GM19351 (cell line): ENCODE measurements around the gene CEPT1.
"Not testable (repeated sequence)": the region's sequence is repeated elsewhere in the genome, so short reads cannot be mapped to it uniquely, and the experiment has no call there.

Experiments used
- ATAC-seq: cut with Tn5 transposase; IDR thresholded peaks from one replicate; pipeline ENCODE4 v1.9.1; 2021; ENCODE audit warnings: mild to moderate bottlenecking, moderate library complexity; ENCODE audit not compliant: unreplicated experiment

Gene CEPT1

DNA sequence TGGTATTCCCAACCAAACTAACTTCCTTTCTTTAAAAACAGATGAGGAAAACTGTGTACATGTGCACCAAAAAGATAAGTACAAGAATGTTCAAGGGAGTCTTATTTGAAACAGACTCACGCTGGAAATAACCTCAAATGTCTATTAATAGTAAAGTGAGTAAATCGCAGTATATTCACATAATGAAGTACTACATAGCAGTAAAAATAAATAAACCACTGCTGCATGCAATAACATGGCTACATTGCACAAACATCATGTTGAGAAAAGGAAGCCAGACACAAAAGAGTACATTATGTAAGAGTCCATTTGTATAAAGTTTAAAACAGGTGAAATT is 65.7 kb downstream of the CEPT1 start:
- ATAC-seq, result no peak

DNA sequence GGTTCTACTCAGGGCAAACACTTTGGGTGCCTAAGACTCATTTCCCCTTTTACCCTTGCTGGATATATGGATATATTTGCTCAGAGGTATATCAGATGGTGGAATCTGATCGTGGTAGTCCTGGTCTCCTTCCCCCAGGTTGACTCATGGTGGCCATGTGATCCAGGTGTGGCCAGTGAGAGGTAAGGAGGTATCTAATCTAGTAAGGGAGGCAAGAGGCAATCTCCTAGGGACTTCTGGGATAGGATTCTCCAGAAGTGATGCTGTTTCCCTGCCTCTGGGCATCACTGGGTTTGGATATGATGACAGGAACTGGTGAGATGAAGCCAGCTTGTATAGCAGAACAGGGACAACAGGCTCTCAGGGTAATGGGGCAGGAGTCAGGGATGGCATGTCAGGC is 68.9 kb downstream of the CEPT1 start:
- ATAC-seq, result no peak

DNA sequence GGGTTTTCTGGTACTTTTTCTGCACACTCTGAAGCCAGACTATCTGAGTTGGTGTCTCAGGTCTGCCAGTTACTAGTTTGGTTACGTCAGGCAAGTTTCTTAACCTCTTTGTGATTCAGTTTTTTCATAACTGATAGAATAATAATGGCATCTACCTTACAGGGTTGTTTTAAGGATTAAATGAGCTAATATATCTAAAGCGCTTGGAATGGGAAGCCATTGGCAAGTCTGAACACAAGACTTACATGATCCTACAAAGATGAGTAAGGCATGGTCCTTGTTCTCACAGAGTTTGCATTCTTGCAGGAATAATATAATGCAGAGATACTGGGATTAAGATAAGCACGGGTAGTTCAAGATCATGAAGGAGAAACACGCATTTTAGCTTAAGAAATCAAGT is 69.6 kb downstream of the CEPT1 start:
- no peak for ATAC-seq

DNA sequence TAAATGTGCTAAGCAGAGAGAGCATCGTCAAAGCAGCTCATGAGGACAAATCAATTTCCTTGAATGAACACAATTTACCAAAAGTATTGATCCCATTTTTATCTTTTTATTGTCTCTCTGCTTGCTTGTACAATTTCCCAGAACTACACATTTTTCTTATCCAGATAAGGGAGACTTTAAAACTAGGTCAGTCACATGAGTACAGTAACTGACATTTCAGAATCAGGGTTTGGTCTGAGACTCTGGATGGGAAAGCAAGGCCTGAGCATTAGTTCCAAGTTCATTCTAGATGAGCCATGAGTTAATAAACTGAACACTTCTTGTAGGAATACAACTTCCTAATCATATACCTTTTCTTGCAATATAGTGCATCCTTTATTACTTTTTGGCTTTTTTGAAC is 71.9 kb downstream of the CEPT1 start:
- ATAC-seq, result no peak

DNA sequence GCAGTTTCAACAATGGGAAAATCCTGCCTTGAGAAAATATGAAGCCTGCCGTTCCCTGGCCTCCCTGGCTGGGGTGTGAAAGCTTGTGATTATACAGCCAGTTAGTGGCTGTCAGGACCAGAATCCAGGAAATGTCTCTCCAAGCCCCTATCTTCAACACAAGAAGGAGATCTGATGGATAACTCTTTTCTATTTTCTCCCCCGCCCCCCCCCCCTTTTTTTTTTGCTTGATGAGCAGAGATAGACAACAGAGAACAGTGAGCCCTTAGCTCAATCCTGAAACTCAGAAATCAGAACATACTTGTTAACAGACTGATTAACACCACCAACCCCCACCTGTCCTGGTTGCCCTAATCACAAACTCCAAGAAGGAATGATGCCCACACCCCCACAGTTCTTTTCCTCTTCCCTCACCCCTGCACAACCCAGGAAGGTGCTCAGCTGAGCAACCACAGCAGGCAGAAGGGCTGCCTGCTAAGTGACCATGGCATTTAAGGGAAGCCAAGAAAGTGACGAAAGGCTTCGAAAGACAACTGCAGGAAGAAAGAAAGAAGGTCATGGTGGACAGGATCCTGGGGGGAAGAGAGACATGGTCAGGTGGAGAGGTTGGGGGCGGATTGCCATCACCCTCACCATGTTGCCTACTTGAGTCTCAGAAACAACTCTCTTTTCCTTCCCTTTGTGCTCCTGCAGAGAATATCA is 72.8 kb downstream of the CEPT1 start:
- no peak for ATAC-seq

DNA sequence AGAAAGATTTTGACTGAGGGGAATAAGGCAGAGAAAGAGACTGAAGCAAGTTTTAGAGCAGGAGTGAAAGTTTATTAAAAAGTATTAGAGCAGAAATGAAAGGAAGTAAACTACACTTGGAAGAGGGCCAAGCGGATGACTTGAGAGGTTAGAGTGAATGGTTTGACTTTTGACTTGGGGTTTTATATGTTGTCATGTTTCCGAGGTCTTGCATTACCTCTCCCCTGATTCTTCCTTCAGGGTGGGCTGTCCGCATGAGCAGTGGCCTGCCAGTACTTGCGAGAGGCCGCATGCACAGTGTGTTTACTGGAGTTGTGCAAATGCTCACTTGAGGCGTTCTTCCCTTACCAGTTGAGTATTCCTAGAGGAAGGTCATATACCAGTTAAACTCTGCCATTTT is 73.4 kb downstream of the CEPT1 start:
- no peak for ATAC-seq

DNA sequence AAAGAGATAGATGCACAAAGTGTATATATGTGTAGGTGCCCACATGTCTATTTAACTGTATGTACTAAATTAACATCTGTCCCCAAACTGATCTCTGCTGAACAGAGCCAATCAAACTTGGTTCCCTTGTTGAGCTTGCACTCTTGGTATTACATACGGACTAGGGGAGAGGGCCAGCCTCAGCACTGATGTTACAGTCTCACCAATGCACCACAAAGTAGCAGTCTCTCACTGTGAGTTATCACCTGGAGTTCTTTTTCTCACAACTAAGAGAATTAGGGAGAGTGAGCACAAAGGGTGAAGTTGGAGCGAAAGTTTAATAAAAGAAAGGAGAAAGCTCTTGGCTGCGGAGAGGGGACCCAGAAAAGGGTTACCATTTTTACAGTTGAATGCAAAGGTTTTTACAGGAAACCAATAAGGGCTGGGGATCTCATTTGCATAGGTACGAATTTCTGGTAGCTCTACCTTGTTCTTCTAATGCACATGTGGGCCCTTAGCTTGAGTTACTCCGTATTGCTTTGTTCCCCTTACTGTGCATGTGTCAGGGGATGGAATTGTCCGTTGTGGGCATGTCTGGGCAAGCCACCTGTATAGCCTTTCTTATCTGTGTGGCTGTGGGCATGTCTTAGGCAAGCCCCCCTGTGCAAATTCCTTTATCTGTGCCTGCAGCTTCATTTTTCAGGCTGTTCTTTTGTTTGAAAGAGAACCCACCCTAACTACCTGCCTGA is 74.2 kb downstream of the CEPT1 start:
- ATAC-seq, result peak; percentile 29

DNA sequence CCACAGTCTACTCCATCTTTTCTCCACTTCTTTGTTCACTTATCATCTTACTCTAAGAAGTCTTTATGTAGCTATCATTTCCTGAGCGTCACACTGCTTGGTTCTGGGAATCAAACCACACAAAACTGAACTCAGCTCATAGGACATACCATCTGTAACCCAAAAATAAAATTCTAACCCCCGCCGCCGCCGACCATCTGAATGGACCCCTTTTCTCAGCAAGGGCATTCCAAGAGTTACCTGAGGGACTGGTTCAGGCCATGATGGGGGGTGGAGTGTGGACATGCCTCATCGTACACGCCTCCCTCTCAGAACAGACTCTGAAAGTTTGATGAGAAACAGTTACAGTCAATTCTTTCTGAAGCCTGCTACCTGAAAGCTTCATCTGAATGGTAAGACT is 74.9 kb downstream of the CEPT1 start:
- ATAC-seq, result no peak

DNA sequence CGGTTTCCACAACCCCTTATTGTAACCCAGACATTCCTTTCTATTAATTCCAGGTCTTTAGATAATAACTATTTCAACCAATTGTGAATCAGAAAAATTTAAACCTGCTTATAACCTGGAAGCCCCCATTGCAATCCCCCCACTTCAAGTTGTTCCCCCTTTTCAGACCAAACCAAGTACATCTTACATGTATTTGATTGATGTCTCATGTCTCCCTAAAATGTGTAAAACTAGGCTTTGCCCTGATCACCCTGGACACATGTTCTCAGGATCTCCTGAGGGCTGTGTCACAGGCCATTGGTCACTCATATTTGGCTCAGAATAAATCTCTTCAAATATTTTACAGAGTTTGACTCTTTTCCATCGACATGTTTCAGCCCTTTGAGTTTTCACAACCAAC is 75.3 kb downstream of the CEPT1 start:
- not testable (repeated sequence) for ATAC-seq

DNA sequence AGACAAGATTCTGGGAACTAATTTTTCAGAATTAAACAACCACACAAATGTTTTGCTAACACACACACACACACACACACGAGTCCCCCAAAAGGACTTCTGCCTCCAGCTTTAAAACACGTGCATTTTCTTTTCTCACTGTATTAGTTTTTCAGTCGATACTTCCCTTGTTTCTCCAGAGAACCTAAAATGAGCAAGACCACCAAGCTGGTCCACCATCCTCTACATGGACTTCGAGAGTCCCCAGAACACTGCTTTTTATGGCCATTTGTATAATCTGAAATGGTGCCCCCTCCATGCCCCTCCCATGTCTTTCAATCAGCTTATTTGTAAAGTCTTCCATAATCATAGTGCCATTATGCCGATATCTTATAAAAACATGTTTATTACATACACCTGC is 76.7 kb downstream of the CEPT1 start:
- ATAC-seq, result no peak

DNA sequence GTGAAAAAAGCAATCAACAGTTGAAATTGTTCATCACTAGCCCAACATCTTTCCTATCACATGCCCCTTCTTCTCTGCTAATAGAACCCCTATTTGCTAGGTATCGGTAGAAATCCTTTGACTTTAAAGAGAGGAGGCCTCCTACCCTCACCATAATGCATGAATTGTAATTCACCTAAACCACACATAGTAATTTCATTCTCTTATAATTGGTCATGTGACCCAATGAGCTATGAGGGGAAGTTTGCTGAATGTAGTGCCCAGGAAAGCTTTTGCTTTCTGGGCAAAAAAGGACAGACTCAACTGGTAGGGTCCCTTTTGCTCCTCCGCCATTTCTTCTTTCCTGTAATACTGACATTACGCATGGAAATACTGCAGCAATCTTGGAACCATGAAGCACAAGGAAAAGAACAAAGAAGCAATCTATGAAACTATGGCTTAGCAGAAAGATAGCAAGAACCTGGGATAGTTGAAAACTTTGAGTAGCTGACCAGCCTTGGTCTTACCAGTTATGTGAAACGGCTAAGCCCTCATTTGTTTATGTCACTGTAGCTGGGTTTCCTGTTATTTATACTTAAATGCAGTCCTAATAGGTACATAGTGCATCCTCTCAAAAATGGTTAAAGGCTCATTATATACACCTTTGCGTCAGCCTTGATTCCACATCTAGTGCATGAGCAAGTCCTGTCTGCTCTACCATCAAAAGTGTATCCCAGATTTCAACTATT is 77.3 kb downstream of the CEPT1 start:
- ATAC-seq, result no peak

DNA sequence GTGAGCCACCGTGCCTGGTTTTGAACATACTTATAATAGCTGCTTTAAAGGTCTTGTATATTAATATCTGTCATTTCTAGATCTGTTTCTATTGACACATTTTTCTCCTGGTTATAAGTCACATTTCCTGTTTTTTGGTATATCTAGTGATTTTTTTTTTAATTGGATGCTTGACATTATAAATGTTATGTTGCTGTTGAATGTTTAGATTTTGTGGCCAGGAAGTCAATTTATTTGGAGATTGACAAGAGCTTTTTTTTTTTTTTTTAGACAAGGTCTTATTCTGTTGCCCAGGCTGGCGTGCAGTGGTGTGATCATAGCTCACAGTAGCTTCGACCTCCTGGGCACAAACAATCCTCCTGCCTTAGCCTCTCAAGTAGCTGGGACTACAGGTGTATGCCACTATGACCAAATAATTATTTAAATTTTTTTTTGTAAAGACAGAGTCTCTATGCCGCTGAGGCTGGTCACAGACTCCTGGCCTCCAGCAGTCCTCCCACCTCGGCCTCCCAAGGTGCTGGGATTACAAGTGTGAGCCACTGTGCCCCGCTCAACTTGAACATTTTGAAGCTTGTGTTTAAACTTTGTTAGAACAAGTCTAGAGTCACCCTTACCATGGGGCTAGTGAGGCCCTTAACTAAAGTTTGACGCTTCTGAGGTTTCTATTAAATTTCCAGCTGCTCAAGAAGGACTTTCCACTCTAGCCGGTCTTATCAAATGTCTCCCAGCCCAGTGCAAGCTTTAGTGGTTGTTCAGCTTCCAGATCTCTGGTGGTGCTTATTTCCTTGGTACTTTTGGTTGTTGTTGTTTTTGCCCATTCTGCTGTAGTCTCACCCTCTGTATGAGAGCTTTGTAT is 78.9 kb downstream of the CEPT1 start:
- no peak for ATAC-seq

DNA sequence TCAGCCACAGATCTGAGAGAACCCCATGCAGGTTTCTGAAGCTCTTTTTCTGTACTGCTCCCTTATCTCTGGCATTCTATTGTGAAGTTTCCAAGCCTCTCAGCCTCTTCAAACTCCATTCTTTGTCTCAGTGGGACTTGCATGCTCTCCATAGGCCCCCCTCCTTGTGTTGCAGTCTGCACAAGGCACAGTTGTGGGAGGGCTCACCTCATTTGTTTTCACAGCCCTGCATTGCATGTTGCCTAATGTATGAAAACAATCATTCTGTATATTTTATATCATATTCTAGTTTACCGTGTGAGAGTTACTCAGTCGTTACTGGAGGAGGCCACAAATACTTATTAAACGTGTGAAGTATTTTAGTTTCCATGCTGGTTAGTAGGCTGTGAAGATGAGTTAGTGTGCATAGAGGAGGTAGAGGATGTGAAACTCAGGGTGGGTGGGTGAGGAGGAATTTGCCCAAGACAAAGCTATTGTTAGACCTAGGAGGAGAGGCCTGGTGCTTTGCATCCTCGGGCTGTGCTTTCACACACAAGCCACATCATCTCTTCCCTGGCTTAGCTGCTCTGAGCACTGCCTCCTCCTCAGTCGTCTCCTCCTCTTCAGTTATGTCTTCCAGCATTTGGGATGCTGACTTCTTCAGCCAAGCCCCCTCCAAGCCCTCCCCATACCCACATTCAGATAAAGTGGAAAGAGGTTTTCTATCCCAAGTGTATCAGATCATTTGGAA is 79.7 kb downstream of the CEPT1 start:
- ATAC-seq, result peak; percentile 34

DNA sequence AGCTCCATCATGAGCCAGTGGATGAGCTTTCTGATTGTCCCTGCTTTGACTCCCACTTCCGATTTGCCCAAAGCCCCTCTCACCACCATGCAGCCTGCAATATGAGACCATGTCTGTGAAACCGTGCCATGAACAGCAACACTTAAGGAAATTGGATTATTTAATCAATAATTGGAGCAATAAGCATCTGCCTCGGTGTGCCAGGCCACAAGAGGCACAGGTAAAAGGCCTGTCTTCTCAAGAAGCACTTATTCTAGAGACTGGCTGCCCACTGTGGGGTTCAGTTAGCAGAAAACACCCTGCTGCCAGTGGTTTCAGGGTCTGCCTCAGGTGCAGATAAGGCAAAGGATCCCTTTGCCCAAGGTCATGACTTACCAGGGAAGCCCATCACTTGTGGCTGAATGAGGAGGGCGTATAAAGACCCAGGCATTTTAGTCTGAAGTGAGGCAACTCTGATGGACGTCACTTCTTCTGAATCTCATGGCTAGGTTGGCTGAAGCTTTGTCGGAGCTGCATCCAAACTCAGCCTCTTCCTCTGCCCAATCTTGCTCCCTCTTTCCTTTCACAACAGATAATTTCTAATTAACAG is 80.4 kb downstream of the CEPT1 start:
- ATAC-seq, result no peak

DNA sequence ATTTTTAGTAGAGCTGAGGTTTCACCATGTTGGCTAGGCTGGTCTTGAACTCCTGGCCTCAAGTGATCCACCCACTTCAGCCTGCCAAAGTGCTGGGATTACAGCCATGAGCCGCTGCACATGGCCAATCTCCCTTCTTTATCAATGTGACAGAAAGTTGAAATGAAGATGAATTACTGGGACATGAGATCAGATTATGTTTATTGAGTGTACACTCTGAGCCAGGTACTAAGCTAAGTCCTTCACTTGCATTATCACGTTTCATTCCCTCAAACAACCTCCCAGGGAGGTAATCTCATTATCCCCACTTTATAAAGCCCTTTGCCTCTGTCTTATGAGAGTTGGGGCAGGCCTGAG is 81.2 kb downstream of the CEPT1 start:
- ATAC-seq, result no peak

DNA sequence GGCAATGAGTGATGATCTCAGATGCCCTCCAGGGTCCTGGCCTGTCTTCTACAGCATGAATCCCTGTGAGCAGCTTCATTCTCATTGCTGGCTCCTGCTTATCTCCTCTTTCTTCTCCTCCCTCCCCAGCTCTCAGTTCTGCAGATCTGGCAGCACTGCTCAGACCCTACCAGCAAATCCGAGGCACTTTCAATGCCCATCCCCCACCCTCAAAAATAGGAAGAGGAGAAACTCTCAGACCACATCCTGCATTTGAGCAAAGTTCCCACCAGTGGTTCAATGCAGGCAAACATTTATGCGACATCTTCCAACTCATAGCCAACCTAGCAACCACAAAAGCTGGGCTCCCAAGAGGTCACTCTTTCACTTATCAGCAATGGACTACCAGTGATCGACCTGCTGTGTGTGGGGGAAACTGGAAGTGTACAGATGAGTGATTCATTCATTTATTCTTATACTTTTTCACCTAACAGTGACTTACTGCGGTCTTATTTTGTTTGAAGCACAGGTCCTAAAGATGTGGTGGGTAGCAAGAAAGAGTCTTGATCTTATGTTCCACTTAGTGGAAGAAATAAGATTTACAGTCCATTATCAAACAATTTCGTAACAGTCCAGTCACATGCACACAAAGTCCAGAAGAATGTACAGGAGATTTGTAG is 81.7 kb downstream of the CEPT1 start:
- peak; percentile 53 for ATAC-seq

DNA sequence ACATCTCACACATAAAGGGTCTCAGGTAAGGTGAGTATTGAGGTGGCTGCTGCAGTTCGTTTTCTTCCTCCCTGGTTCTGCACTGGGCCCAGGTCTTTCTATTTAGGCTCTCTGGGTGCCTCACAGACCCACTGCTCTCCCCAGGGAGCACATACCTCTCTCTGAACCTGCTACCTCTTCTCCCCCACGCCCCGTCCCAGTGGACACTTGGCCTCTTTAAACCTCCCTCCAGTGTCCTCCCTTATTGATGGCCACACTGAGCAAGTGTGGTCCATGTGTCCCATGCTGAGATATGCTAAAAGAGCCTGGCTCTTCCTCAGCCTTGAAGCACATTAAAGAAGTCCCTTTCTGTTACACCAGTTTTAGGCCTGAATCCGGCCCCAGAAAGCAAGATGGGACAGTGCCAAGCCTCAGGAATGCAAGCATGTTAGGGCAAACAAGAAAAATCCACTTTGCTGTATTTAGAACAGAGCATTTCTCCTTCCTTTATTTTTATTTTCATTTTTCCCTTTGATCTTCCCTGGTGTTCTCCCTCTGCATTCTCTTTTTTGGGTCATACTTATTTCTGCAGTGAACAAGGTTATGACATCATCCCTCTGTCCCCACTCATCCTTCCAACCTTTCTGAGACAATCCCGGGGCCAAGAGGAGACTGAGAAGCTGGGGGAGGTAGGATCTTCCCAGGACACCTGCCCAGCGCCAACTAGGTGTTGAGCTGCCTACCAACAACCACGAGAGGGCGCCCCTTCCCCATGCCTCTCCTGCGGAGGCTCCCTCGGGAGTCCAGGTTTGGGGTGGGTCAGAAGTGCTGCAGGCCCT is 82.5 kb downstream of the CEPT1 start:
- no peak for ATAC-seq

DNA sequence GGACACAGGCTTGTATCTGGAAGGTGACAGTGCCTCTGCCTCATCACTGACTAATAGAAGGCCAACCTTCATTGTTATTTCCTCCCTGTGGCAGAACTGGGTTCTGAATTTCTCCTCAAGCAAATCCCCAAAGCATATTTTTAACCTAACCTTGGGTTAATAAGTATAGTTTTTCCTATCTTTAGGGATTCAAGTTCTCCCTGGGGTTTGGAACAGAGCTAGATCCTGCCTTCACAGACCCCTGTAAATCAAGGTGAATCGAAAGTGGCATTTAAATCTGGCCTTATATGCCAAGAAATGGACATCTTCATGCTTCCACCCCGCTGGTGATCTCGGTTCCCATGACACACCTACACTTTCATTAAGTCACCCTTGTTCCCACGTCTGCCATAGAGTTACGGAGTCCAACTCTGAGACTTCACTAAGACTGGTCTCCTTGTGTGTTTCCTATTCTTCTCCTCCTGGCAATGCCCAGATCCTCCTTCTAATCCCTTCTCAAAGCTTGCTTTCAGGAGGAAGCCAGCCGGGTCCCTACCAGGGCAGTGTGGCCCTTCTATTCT is 83.2 kb downstream of the CEPT1 start:
- ATAC-seq, result no peak

DNA sequence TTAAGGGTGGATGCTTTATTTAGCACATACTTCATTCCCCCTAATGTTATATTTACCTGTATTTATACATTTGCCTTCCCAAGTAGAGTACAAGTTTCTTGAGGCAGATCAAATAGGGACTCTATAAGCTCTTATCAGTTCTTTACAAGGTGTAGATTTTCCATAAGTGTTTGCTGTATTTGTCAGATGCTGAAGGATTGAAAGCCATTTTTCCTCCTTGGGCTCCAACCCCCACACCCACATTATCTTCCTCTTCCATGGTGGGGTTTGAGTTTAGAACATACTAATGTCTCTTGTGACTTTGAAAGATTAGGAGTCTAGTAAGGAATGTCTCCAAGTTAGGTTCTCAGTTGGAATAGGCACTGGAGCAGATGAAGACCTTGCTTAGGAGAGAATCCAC is 85.1 kb downstream of the CEPT1 start:
- ATAC-seq, result no peak
